Amniotic stem cell (primary cell): ENCODE data around the gene DPP7.

ENCODE experiments used
- DNase-seq: peaks from one replicate; lab custom pipeline; 2025; lab: John Stamatoyannopoulos, UW

The DPP7 gene

GRCh38 chr9:137110911-137111787, 3.4 kb downstream of the DPP7 start:
- DNase-seq = no peak

- no peak for DNase-seq
Measured at GRCh38 chr9:137110147-137110910, 4.2 kb downstream of the DPP7 start.

- DNase-seq = no peak
Measured at GRCh38 chr9:137109250-137110146, 5.0 kb downstream of the DPP7 start.

DNA sequence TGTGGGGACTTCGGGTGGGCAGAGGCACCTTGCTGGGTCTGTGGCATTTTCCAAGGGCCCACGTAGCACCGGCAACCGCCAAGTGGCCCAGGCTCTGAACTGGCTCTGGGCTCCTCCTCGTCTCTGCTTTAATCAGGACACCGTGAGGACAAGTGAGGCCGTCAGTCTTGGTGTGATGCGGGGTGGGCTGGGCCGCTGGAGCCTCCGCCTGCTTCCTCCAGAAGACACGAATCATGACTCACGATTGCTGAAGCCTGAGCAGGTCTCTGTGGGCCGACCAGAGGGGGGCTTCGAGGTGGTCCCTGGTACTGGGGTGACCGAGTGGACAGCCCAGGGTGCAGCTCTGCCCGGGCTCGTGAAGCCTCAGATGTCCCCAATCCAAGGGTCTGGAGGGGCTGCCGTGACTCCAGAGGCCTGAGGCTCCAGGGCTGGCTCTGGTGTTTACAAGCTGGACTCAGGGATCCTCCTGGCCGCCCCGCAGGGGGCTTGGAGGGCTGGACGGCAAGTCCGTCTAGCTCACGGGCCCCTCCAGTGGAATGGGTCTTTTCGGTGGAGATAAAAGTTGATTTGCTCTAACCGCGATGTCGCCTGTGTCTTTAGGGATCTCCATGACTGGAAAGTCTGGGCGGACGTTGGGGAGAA, 5.8 kb downstream of the DPP7 start:
- DNase-seq = no peak

DNA sequence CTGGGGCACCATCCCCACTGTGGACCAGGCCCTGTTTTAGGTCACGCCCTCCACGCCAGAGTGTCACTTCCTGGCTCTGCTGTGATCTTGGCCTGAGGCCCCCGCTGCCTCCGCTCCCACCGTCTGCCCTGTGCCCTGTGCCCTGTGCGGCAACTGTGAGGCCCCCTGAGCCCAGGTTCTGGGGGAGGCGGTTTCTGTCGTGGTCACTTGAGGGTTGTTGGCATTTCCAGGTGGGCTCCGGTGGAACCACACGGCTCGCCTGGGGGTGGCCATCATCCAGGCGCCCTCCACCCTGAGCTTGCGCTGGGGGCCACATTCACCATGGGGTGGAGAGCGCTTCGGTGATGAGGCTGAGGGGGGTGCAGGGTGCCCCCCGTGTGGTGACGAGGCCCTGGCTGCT, 6.6 kb downstream of the DPP7 start:
- no peak for DNase-seq

GRCh38 chr9:137107312-137107921, 7.1 kb downstream of the DPP7 start:
- no peak for DNase-seq

- DNase-seq = no peak
Measured at GRCh38 chr9:137106662-137107250, 7.8 kb downstream of the DPP7 start.

DNA sequence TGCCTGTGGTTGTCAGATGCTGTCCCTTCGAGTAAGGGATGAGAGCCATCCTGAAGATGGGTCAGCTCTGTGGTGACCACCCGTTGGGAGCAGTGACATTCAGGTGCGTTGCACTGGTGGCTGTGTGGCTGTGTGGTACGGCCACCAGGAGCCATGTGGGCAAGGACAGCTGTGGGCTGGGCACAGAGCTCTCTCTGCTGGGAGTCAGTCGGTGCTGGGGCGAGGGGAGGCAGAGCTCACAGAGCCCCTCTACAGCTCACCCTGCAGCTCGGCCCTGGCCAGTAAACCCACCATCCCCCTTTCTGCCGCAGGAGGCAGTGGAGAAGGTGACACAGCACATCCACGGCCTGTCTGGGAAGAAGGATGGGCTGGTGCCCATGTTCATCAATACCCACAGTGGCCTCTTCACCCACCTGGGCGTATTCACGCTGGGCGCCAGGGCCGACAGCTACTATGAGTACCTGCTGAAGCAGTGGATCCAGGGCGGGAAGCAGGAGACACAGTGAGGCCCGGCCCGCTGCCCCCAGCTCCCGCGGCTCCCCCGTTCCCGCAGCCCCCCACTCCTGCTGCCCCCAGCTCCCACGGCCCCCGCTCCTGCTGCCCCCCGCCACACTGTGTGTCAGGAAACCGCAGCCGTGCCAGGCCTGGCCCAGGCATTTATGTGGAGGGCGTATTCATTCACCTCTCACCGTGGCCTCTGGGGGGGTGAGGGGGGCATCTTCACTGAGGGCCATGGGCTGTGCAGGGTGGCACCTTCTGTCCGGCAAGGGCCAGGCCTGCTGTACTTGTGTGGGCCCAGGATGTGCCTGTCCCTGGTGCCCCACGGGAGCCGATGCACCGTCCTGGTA, 8.5 kb downstream of the DPP7 start:
- DNase-seq = no peak

DNA sequence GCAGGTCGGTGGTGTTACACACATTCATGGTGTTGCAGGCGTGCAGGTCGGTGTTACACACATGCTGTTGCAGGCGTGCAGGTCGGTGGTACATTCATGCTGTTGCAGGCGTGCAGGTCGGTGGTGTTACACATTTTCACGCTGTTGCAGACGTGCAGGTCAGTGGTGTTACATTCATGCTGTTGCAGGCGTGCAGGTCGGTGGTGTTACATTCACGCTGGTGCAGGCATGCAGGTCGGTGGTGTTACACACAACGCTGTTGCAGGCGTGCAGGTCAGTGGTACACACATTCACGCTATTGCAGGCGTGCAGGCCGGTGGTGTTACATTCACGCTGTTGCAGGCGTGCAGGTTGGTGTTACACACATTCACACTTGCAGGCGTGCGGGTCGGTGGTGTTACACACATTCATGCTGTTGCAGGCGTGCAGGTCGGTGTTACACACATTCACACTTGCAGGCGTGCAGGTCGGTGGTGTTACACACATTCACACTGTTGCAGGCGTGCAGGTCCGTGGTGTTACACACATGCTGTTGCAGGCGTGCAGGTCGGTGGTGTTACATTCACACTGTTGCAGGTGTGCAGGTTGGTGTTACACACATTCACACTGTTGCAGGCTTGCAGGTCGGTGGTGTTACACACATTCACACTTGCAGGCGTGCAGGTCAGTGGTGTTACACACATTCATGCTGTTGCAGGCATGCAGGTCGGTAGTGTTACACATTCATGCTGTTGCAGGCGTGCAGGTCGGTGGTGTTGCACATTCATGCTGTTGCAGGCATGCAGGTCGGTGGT, 11.1 kb downstream of the DPP7 start:
- DNase-seq = no peak

- no peak for DNase-seq
Measured at GRCh38 chr9:137099231-137099630, 15.3 kb downstream of the DPP7 start.

GRCh38 chr9:137097761-137098462, 16.6 kb downstream of the DPP7 start:
- no peak for DNase-seq

- DNase-seq = no peak
Measured at GRCh38 chr9:137096785-137097546, 17.6 kb downstream of the DPP7 start.

GRCh38 chr9:137095664-137096517, 18.6 kb downstream of the DPP7 start:
- no peak for DNase-seq

GRCh38 chr9:137089232-137089947, 25.1 kb downstream of the DPP7 start:
- no peak for DNase-seq

DNA sequence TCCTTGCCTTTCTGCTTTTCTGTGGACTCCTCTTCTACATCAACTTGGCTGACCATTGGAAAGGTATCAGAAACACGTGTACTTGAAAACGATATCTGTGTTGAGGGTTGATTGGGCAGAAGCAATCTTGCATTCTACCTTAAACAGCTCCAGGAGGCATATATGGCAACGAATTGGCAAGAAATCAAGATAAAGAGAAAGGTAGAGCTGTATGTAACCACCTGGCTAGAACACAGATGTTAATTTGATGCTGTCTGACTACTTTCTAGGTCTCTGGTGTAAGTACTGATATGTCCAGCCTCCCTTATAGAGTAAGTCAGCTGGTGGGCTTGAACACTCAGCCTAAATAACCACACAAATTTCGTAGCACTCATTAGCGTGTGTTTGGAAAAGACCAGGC, 26.4 kb downstream of the DPP7 start:
- DNase-seq = no peak

DNA sequence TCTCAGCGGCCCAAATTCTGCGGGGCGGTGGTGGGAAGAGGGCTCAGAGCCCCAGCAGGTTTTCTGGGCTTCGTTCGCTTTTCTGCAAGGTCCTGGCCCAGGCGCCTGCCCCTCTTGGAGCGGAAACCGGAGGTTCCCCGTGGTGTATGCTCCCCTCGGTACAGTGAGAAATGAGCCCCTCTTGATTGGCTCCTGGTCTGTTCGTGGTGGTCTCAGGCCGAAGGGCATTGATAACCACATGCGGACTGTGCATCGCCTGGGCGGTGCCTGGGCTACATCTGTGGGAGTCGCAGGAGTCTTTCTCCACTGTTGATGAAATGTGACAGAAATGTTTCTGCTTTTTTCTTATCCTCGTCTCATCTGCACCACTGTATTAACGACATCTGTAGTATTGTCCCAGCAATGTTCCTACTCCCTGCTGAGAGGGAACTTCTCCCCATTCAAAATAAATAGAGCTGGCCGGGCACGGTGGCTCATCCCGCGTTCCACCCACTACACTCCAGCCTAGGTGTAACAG, 27.1 kb downstream of the DPP7 start:
- no peak for DNase-seq
